HepG2 (cell line): ENCODE results near the gene POLR1H. TPM values are rescaled to one million over a fixed set of nuclear protein-coding genes. Genes with fewer than 3 reads are reported as not detected.

Experiments used
- ATAC-seq: fragments of 200-7000 bp; cut with Tn5 transposase; 3 replicates; pipeline ENCODE4 v1.9.1; 2020; ENCODE audit warnings: mild to moderate bottlenecking, moderate library complexity
- BruUV-seq: library from RNA; stranded (reverse); fragments of 400-500 nt; replicated peaks from 2 replicates; lab custom pipeline; 2021; lab: Mats Ljungman, UMichigan
- CTCF ChIA-PET: fragments of 300-600 bp; formaldehyde crosslinking; extraction: SDS; loops from one replicate; lab custom pipeline; 2021; ENCODE audit warnings: low total read pairs, inconsistent platforms, low intra/inter-chr PET ratio; lab: Yijun Ruan, JAX
- POLR2A ChIA-PET: fragments of 350-600 bp; sonication (Branson Sonifier 250); formaldehyde crosslinking; loops from one replicate; lab custom pipeline; 2020; ENCODE audit warnings: antibody characterized with exemption, inconsistent platforms; lab: Yijun Ruan, JAX
- DNase-seq: peaks from one replicate; pipeline ENCODE4 v3.0.0-alpha.2; 2015; ENCODE audit warnings: low spot score
- FAIRE-seq: peaks from 3 replicates; lab custom pipeline; 2011; peaks lifted over from hg19 to GRCh38; lab: Jason Lieb, UNC
- H2AFZ ChIP-seq: one replicate; pipeline ENCODE4 v1.6.1; 2011; ENCODE audit warnings: low read length, inconsistent platforms
- H3K27ac ChIP-seq: fragments of 300-600 bp; 3 replicates; pipeline ENCODE4 v1.8.0; 2011; ENCODE audit warnings: mixed run types, mild to moderate bottlenecking, mixed read lengths, low read length, inconsistent platforms; ENCODE audit not compliant: insufficient read depth; ENCODE audit errors: extremely low read length
- H3K27me3 ChIP-seq, 2 experiments: fragments of 200-600 bp in 1 of 2; 2 replicates in 1 of 2; 3 replicates in 1 of 2; pipeline versions ENCODE4 v1.6.0 to v1.8.0; 2011; ENCODE audit warnings: low read length in 2 of 2, mild to moderate bottlenecking in 2 of 2, moderate library complexity in 2 of 2, inconsistent platforms in 1 of 2; ENCODE audit not compliant: insufficient read depth in 2 of 2, control insufficient read depth in 1 of 2
- H3K36me3 ChIP-seq, 2 experiments: fragments of 200-600 bp in 1 of 2; replicated peaks in 1 of 2; 2 replicates in 1 of 2; 3 replicates in 1 of 2; pipeline versions ENCODE4 v1.5.1 to v1.8.0; 2011; ENCODE audit warnings: low read length in 2 of 2, inconsistent platforms in 1 of 2; ENCODE audit not compliant: insufficient read depth in 2 of 2, control insufficient read depth in 1 of 2
- H3K4me1 ChIP-seq: 2 replicates; pipeline ENCODE4 v1.5.1; 2012; ENCODE audit warnings: low read length, inconsistent platforms; ENCODE audit not compliant: insufficient read depth
- H3K4me2 ChIP-seq: 2 replicates; pipeline ENCODE4 v1.6.0; 2011; ENCODE audit warnings: low read depth, low read length, inconsistent platforms
- H3K4me3 ChIP-seq, 3 experiments: fragments of 200-600 bp in 1 of 3; sonication (generic), shearing (Covaris generic) in 1 of 3; replicated peaks in 1 of 3; 2 replicates each; pipeline ENCODE4 v1.5.1; 2011 to 2016; ENCODE audit warnings: low read length in 3 of 3, inconsistent platforms in 2 of 3, low read depth in 2 of 3, mild to moderate bottlenecking in 2 of 3, control low read depth in 1 of 3, mixed read lengths in 1 of 3; ENCODE audit not compliant: insufficient read depth in 1 of 3
- H3K79me2 ChIP-seq: one replicate; pipeline ENCODE4 v1.6.1; 2011; ENCODE audit warnings: low read length, inconsistent platforms; ENCODE audit not compliant: insufficient read depth
- H3K9ac ChIP-seq: 2 replicates; pipeline ENCODE4 v1.6.0; 2011; ENCODE audit warnings: mild to moderate bottlenecking, low read depth, low read length, inconsistent platforms; ENCODE audit not compliant: insufficient read depth
- H3K9me3 ChIP-seq: 2 replicates; pipeline ENCODE4 v1.5.1; 2012; ENCODE audit warnings: mild to moderate bottlenecking, low read length
- H4K20me1 ChIP-seq: 2 replicates; pipeline ENCODE4 v1.6.0; 2011; ENCODE audit warnings: inconsistent platforms, mild to moderate bottlenecking, low read length, moderate library complexity; ENCODE audit not compliant: insufficient read depth
- GFI1 ChIP-seq: sonication (generic); formaldehyde crosslinking; IDR thresholded peaks from 2 replicates; pipeline ENCODE4 v1.5.0; 2020; ENCODE audit warnings: missing genetic modification reagents, mild to moderate bottlenecking, borderline replicate concordance
- NFAT5 ChIP-seq: sonication (generic); formaldehyde crosslinking; IDR thresholded peaks from 2 replicates; pipeline ENCODE4 v1.4.0; 2020; ENCODE audit warnings: missing genetic modification reagents
- ZBTB7A ChIP-seq: sonication (generic); formaldehyde crosslinking; IDR thresholded peaks from 2 replicates; pipeline ENCODE4 v1.8.0; 2022; ENCODE audit warnings: mild to moderate bottlenecking, missing genetic modification reagents
- ZNF205 ChIP-seq: IDR thresholded peaks from 2 replicates; pipeline ENCODE4 v1.6.1; 2018; ENCODE audit warnings: missing biosample characterization, missing genetic modification reagents
- ZNF263 ChIP-seq: sonication (generic); formaldehyde crosslinking; IDR thresholded peaks from 2 replicates; pipeline ENCODE4 v1.4.0; 2020; ENCODE audit warnings: missing genetic modification reagents
- ZNF562 ChIP-seq: sonication (generic); formaldehyde crosslinking; IDR thresholded peaks from 2 replicates; pipeline ENCODE4 v1.8.0; 2022; ENCODE audit warnings: missing genetic modification reagents, borderline replicate concordance
- ZNF563 ChIP-seq: sonication (generic); formaldehyde crosslinking; IDR thresholded peaks from 2 replicates; pipeline ENCODE4 v1.8.0; 2022; ENCODE audit warnings: mild to moderate bottlenecking, moderate library complexity, missing genetic modification reagents
- ZNF761 ChIP-seq: sonication (generic); formaldehyde crosslinking; conservative IDR thresholded peaks from 2 replicates; pipeline ENCODE4 v1.4.0; 2020; ENCODE audit warnings: mild to moderate bottlenecking, missing genetic modification reagents
- WGBS: methylation state at CpG from one replicate; pipeline ENCODE4 v1.1.6; 2017; ENCODE audit warnings: low lambda C conversion rate; 5-methylcytosine and 5-hydroxymethylcytosine counted together
- in situ Hi-C: cut with HindIII; loops from 2 replicates; pipeline ENCODE4 v1.10.0; 2017; ENCODE audit warnings: low pct_unique_long_range_greater_than_20kb; ENCODE audit not compliant: extremely low pct_ligation_motif_present
- intact Hi-C: fragments of 100-400 bp; cut with micrococcal nuclease; formaldehyde crosslinking; loops from one replicate; pipeline ENCODE4 v1.10.0; 2022; ENCODE audit not compliant: unreplicated experiment
- polyA plus RNA-seq, 8 experiments: library from polyadenylated mRNA; depleted of rRNA in 3 of 8; stranded (reverse) in 7 of 8; unstranded in 1 of 8; fragments of >200 nt; fragmentation: Illumina TruSeq in 4 of 8; extraction: Trizol in 4 of 8; gene quantifications; 2 replicates each; pipeline versions ENCODE4 v1.2.1 to v1.2.3, GENCODE V29; 2011 to 2016; ENCODE audit warnings: low read depth in 4 of 8, missing spikeins in 1 of 8, mixed read lengths in 1 of 8; ENCODE audit not compliant: insufficient read depth in 1 of 8
- total RNA-seq, 5 experiments: library from RNA; depleted of rRNA; stranded (reverse); fragments of >200 nt; fragmentation: Illumina TruSeq; extraction: Trizol; gene quantifications; 2 replicates each; pipeline ENCODE4 v1.2.3, GENCODE V29; 2016; ENCODE audit warnings: low read depth in 1 of 5

The POLR1H gene
- total and polyA plus RNA-seq, 2 of the 13 experiments (the other 11 are each of a cell fraction or from before 2014, with no cell fraction given) = 61.4 to 79.8 TPM

DNA sequence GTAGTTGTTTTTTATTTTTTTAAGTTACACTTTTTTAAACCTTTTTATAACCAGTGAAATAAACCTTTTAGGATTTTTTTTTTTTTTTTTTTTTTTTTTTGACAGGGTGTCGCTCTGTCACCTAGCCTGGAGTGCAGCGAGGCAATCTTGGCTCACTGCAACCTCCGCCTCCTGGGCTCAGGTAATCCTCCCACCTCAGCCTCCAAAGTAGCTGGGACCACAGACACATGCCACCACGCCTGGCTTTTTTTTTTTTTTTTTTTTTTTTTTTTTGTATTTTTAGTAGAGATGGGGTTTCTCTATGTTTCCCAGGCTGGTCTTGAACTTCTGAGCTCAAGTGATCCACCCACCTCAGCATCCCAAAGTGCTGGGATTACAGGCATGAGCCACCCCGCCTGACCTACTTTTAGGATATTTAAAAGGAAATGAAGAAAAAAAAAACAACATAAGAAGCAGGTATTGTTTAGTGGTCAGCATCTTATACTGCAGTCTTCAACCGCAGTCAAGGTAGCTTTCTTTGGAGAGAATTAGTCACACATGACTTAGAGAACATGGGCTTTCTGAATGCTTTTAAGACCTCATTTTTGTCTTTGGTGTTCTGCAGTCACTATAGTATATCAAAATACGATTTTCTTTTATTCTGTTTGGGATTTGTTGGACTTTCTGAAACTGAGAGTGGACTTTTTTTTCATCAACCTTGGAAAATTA is 1.6 kb downstream of the POLR1H start (continued):
- TF ChIP-seq ZNF205 (CRISPR knock-in tag) (no peak), ZNF761 (no peak), ZNF563 (CRISPR knock-in tag) (no peak)

DNA sequence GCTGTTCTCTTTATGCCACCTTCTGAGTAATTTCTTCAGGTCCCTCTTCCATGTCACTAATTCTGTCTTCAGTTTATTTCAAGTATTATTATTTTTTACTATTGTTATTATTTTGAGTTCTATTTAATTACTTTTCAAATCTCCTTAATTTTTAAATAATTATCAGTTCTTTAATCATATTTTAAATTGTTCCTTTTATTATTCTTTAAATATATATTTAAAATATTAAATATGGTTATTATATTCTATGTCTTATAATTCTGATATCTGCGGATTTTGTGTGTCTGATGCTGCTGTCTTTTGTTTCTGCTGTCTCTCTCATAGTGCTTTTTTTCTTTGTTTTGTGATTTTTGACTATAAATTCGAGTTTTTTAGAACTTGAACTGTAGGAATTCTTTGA is 2.2 kb downstream of the POLR1H start:
- Histone ChIP-seq H3K9ac (no peak overlapping the region), H3K79me2 (peaks cover 44% of the 10 kb centered on the region)
- no peak for TF ChIP-seq GFI1 (CRISPR knock-in tag)
- no peak for TF ChIP-seq NFAT5 (CRISPR knock-in tag)
- no peak for TF ChIP-seq ZNF562 (CRISPR knock-in tag)
- TF ChIP-seq ZBTB7A (CRISPR knock-in tag) = no peak
- no peak for TF ChIP-seq ZNF263 (CRISPR knock-in tag)
- TF ChIP-seq, all 625 proteins: peak for 0
- in situ Hi-C loops (no loop called here), intact Hi-C loops (no loop called here)
- H3K9me3 ChIP-seq = no peaks in the 10 kb centered on the region
- POLR2A ChIA-PET = no interaction called here
- H3K4me1 ChIP-seq = peaks cover 43% of the 10 kb centered on the region
- peaks cover 0 to 4% of the 10 kb centered on the region in 2 experiments; a peak in 1 of 5 replicates for H3K27me3 ChIP-seq
- no TSS peak for BruUV-seq
- no peak for FAIRE-seq
- no peak overlapping the region for H3K4me3 ChIP-seq
- no peak overlapping the region for H3K27ac ChIP-seq
- WGBS = 66% methylated on average over 2 of the region's 2 CpGs
- no peaks in the 10 kb centered on the region for H3K36me3 ChIP-seq
- DNase-seq = no peak
- no peaks in the 10 kb centered on the region for H4K20me1 ChIP-seq
- CTCF ChIA-PET = no interaction called here
- H2AFZ ChIP-seq = no peak overlapping the region
- no peak for ATAC-seq
- peak overlapping the region; percentile 99; the same call in 1 of the 2 replicates for H3K4me2 ChIP-seq
